HL-60 (cell line): ENCODE results near the gene XRCC5.

Experiments
- POLR2AphosphoS5 ChIP-seq: IDR thresholded peaks from 2 replicates; pipeline ENCODE4 v1.6.1; 2012; ENCODE audit warnings: low read depth
- TF ChIP-seq, protein P1 (sequence below): IDR thresholded peaks from one replicate; pipeline ENCODE4 v1.5.1; 2011; ENCODE audit warnings: low read length, control low read depth, inconsistent platforms; ENCODE audit not compliant: insufficient read depth
- TF ChIP-seq, protein P2 (sequence below): IDR thresholded peaks from 2 replicates; pipeline ENCODE4 v1.6.1; 2012; ENCODE audit warnings: low read depth; ENCODE audit not compliant: insufficient replicate concordance

DNA sequence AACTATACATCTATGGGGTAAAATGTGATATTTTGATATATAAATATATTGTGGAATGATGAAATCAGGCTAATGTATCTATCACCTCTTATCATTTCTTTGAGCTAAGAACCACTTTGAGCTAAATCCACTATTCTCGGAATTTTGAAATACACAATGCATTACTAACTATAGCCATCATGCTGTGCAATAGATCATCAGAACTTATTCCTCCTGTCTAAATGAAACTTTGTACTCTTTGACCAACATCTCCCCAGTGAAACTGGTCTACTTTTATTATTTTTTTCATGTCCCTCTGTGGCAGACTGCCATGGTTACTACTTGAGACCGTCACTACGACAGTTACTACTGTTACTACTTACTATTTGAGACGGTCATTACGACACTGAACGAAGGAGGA lies 39.0 kb upstream of the XRCC5 start:
- no peak for TF ChIP-seq POLR2AphosphoS5
- TF ChIP-seq, protein P1, sequence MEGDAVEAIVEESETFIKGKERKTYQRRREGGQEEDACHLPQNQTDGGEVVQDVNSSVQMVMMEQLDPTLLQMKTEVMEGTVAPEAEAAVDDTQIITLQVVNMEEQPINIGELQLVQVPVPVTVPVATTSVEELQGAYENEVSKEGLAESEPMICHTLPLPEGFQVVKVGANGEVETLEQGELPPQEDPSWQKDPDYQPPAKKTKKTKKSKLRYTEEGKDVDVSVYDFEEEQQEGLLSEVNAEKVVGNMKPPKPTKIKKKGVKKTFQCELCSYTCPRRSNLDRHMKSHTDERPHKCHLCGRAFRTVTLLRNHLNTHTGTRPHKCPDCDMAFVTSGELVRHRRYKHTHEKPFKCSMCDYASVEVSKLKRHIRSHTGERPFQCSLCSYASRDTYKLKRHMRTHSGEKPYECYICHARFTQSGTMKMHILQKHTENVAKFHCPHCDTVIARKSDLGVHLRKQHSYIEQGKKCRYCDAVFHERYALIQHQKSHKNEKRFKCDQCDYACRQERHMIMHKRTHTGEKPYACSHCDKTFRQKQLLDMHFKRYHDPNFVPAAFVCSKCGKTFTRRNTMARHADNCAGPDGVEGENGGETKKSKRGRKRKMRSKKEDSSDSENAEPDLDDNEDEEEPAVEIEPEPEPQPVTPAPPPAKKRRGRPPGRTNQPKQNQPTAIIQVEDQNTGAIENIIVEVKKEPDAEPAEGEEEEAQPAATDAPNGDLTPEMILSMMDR, result no peak
- TF ChIP-seq, protein P2, sequence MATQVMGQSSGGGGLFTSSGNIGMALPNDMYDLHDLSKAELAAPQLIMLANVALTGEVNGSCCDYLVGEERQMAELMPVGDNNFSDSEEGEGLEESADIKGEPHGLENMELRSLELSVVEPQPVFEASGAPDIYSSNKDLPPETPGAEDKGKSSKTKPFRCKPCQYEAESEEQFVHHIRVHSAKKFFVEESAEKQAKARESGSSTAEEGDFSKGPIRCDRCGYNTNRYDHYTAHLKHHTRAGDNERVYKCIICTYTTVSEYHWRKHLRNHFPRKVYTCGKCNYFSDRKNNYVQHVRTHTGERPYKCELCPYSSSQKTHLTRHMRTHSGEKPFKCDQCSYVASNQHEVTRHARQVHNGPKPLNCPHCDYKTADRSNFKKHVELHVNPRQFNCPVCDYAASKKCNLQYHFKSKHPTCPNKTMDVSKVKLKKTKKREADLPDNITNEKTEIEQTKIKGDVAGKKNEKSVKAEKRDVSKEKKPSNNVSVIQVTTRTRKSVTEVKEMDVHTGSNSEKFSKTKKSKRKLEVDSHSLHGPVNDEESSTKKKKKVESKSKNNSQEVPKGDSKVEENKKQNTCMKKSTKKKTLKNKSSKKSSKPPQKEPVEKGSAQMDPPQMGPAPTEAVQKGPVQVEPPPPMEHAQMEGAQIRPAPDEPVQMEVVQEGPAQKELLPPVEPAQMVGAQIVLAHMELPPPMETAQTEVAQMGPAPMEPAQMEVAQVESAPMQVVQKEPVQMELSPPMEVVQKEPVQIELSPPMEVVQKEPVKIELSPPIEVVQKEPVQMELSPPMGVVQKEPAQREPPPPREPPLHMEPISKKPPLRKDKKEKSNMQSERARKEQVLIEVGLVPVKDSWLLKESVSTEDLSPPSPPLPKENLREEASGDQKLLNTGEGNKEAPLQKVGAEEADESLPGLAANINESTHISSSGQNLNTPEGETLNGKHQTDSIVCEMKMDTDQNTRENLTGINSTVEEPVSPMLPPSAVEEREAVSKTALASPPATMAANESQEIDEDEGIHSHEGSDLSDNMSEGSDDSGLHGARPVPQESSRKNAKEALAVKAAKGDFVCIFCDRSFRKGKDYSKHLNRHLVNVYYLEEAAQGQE, result no peak
